Lung (tissue), 12 donors: ENCODE data around the gene TXNDC8. TPM values are rescaled to one million over a fixed set of nuclear protein-coding genes. Genes with fewer than 3 reads are reported as not detected.
A peak's percentile ranks its signal among the peaks of the same experiment; 100 is the strongest.
"Not testable (repeated sequence)": the region's sequence is repeated elsewhere in the genome, so short reads cannot be mapped to it uniquely, and the experiment has no call there.

ENCODE experiments used
- ATAC-seq: fragments of 200-7000 bp; cut with Tn5 transposase; one replicate; pipeline ENCODE4 v1.9.1; 2020; ENCODE audit warnings: moderate number of reproducible peaks; ENCODE audit not compliant: insufficient read depth, low FRiP score
- DNase-seq, 3 donors: peaks; one replicate each; pipeline ENCODE4 v3.0.0-alpha.2; 2013 to 2017
- H3K27ac ChIP-seq, 2 donors: one replicate each; pipeline ENCODE4 v1.5.1; 2013; ENCODE audit warnings: mild to moderate bottlenecking in 2 of 2, moderate library complexity in 2 of 2, control low read depth in 1 of 2, inconsistent platforms in 1 of 2, low read depth in 1 of 2, low read length in 1 of 2
- H3K27me3 ChIP-seq, 3 donors: one replicate each; pipeline ENCODE4 v1.5.1; 2013; ENCODE audit warnings: low read length in 2 of 3; ENCODE audit not compliant: control insufficient read depth in 3 of 3, insufficient read depth in 3 of 3
- H3K36me3 ChIP-seq, 4 donors: one replicate each; pipeline ENCODE4 v1.5.1; 2013; ENCODE audit warnings: low read length in 4 of 4, mild to moderate bottlenecking in 1 of 4, moderate library complexity in 1 of 4; ENCODE audit not compliant: control insufficient read depth in 4 of 4, insufficient read depth in 4 of 4
- H3K4me1 ChIP-seq, 5 donors: one replicate each; pipeline ENCODE4 v1.5.1; 2013; ENCODE audit warnings: low read length in 5 of 5, mild to moderate bottlenecking in 2 of 5, moderate library complexity in 1 of 5; ENCODE audit not compliant: control insufficient read depth in 5 of 5, insufficient read depth in 5 of 5
- H3K4me3 ChIP-seq: one replicate; pipeline ENCODE4 v1.5.1; 2013; ENCODE audit warnings: mild to moderate bottlenecking, control low read depth, moderate library complexity
- H3K9ac ChIP-seq, 2 donors: one replicate each; pipeline ENCODE4 v1.5.1; 2013; ENCODE audit warnings: low read length in 2 of 2, control low read depth in 1 of 2; ENCODE audit not compliant: insufficient read depth in 1 of 2
- H3K9me3 ChIP-seq, 4 donors: one replicate each; pipeline ENCODE4 v1.5.1; 2013; ENCODE audit warnings: low read length in 3 of 4, mild to moderate bottlenecking in 1 of 4, moderate library complexity in 1 of 4; ENCODE audit not compliant: control insufficient read depth in 4 of 4, insufficient read depth in 3 of 4
- CTCF ChIP-seq: IDR thresholded peaks from 2 replicates; pipeline ENCODE4 v1.5.1; 2012; ENCODE audit warnings: mild to moderate bottlenecking; ENCODE audit errors: control extremely low read depth, extremely low read depth
- WGBS, 2 donors: extraction: QIAGEN DNeasy Blood & Tissue Kit; methylation state at CpG; one replicate each; pipeline ENCODE4 v1.1.7; 2013; 5-methylcytosine and 5-hydroxymethylcytosine counted together
- polyA plus RNA-seq, 2 donors: library from polyadenylated mRNA; stranded (reverse); fragments of 200-250 nt; gene quantifications; one replicate each; pipeline ENCODE4 v1.2.1, GENCODE V29; 2013
- total RNA-seq, 2 donors: library from RNA; depleted of rRNA in 1 of 2; stranded (reverse); fragments of >200 nt in 1 of 2; gene quantifications; one replicate each; pipeline ENCODE4 v1.2.1, GENCODE V29; 2014 to 2021
- donor health status: control.
- donor health status: control.
- donor health status: Bipolar disorder and iron deficiency.
- donor health status: healthy.
- donor health status: DM: yes; HTN: yes; CAD: no.

The TXNDC8 gene
- total and polyA plus RNA-seq, 4 donors: not detected

GRCh38 chr9:110316261-110317075 lies 21.2 kb downstream of the TXNDC8 start:
- no peaks in the 10 kb centered on the region for H3K9me3 ChIP-seq
- peaks cover 0 to 4% (median 0%) of the 10 kb centered on the region in 5 donors for H3K4me1 ChIP-seq
- ATAC-seq (no peak), DNase-seq (peak; percentile 19 to 70 (median 52))
- TF ChIP-seq CTCF: no peak
- no peaks in the 10 kb centered on the region for H3K36me3 ChIP-seq
- H3K9ac ChIP-seq: no peak overlapping the region
- no peaks in the 10 kb centered on the region for H3K27me3 ChIP-seq
- whole genome bisulfite sequencing, 2 donors: 21 to 29% methylated on average over 6 of the region's 6 CpGs
- H3K27ac ChIP-seq: no peak overlapping the region
- no peak overlapping the region for H3K4me3 ChIP-seq

GRCh38 chr9:110311978-110312377 lies 25.7 kb downstream of the TXNDC8 start:
- not testable (repeated sequence) for H3K9me3 ChIP-seq, H3K4me1 ChIP-seq, ATAC-seq, H3K27me3 ChIP-seq, H3K27ac ChIP-seq, DNase-seq, H3K36me3 ChIP-seq, H3K9ac ChIP-seq, H3K4me3 ChIP-seq
- WGBS, 2 donors: 96 to 99% methylated on average over 2 of the region's 2 CpGs

GRCh38 chr9:110309681-110310080 lies 28.0 kb downstream of the TXNDC8 start:
- no peaks in the 10 kb centered on the region for H3K36me3 ChIP-seq

More at GRCh38 chr9:110309681-110310080, 28.0 kb downstream of the TXNDC8 start:
- ATAC-seq (no peak), DNase-seq (no peak)
- Histone ChIP-seq H3K4me3 (no peak overlapping the region), H3K27ac (no peak overlapping the region), H3K27me3 (no peaks in the 10 kb centered on the region), H3K9me3 (no peaks in the 10 kb centered on the region), H3K4me1 (no peaks in the 10 kb centered on the region), H3K9ac (no peak overlapping the region)
- 65 to 75% methylated on average over 1 of the region's 1 CpG for WGBS, 2 donors
- no peak for TF ChIP-seq CTCF
